NCI-H446 treated with DMSO at 0.1 percent for 48 hours (cell line): ENCODE results near the gene NEDD4L.
"Not testable (repeated sequence)": the region's sequence is repeated elsewhere in the genome, so short reads cannot be mapped to it uniquely, and the experiment has no call there.

Experiments
- DNase-seq: peaks from one replicate; lab custom pipeline; 2025; lab: John Stamatoyannopoulos, UW

NEDD4L gene

GRCh38 chr18:58156516-58156915 lies 112.5 kb downstream of the NEDD4L start:
- DNase-seq = no peak

- DNase-seq = no peak
Observed at GRCh38 chr18:58157237-58157636, 113.2 kb downstream of the NEDD4L start.

- no peak for DNase-seq
Observed at GRCh38 chr18:58158008-58158407, 114.0 kb downstream of the NEDD4L start.

DNA sequence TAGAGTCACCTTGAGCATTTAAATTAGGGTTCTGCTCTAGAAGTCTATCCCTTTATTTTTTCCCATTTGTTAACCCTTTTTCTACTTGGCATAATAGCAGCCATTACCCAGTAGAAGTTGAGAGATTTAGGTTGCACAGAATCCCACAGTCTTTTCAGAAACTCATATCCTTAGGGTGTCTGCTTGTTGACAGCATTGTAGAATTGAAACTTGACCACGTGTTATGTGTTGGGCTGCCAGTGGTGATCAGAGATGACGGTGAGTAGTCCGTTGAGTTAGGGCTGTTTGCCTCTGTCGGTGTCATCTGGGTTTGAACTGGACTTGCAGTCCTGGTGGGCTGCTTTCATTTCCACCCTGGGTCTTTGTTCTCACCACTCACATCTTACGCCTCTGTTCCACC lies 114.4 kb downstream of the NEDD4L start:
- no peak for DNase-seq

GRCh38 chr18:58161659-58162058 lies 117.6 kb downstream of the NEDD4L start:
- DNase-seq = no peak

- DNase-seq = no peak
Observed at GRCh38 chr18:58162127-58162526, 118.1 kb downstream of the NEDD4L start.

- DNase-seq = no peak
Observed at GRCh38 chr18:58163004-58163590, 119.1 kb downstream of the NEDD4L start.

GRCh38 chr18:58166278-58166844 lies 122.3 kb downstream of the NEDD4L start:
- DNase-seq = no peak

DNA sequence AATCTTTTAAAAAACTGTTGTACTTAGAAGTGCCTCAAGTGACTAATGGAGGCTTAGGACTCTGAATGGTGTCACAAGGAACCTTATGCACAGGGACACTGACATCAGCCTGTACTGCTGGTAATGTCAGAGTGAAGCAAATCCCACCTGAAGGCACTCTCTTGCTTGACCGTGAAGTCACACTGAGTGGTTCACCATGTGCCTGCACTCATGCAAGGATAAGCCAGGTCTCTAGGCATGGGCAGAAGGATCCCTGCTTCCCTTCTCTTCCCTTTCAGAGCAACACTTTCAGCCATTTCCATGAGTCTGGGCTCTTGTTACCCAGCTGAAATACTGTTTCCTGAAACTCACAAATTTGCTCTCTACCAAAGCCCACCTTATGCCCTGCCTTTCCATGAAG lies 123.0 kb downstream of the NEDD4L start:
- no peak for DNase-seq

DNA sequence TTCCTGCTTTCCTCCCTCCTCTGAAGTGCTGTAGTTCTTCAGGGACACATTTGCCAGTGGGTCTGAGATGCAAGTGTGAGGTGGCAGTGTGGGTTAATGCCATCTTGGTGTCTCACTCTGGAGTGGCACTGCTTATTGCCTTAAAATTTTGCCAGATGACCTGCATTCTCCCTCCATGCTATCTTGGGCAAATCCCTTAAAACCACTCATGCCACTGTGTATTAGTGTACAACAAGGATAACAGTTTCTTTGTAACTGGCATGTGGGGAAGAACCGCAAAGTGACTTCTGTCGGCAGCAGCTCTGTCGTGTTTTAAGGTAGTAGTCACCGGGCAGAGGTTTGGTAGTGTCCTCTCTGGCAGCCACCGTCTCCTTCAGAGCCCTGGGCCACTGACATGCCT lies 124.2 kb downstream of the NEDD4L start:
- no peak for DNase-seq

- no peak for DNase-seq
Observed at GRCh38 chr18:58168993-58169392, 125.0 kb downstream of the NEDD4L start.

- DNase-seq = no peak
Observed at GRCh38 chr18:58169472-58169871, 125.4 kb downstream of the NEDD4L start.

GRCh38 chr18:58170036-58170435 lies 126.0 kb downstream of the NEDD4L start:
- not testable (repeated sequence) for DNase-seq

DNA sequence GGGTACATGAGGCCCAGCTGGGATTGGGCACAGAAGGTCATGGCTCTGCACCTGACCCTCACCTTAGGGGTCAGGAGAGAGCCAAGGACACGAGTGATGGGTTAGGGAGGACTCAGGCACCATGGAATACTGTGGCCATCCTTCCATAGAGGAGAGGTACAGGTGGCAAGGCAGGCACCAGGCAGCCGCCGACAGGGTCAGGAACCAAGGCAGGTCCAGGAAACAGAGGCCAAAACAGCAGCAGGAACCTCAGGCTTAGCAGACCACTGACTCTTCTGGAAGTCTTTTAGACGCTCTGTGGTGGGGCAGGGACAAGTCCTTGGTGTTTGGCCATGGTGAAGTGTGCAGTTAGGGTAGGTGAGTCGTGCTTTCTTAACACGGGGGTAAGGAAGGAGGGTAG lies 128.0 kb downstream of the NEDD4L start:
- DNase-seq = no peak

- DNase-seq = no peak
Observed at GRCh38 chr18:58174285-58174684, 130.3 kb downstream of the NEDD4L start.

DNA sequence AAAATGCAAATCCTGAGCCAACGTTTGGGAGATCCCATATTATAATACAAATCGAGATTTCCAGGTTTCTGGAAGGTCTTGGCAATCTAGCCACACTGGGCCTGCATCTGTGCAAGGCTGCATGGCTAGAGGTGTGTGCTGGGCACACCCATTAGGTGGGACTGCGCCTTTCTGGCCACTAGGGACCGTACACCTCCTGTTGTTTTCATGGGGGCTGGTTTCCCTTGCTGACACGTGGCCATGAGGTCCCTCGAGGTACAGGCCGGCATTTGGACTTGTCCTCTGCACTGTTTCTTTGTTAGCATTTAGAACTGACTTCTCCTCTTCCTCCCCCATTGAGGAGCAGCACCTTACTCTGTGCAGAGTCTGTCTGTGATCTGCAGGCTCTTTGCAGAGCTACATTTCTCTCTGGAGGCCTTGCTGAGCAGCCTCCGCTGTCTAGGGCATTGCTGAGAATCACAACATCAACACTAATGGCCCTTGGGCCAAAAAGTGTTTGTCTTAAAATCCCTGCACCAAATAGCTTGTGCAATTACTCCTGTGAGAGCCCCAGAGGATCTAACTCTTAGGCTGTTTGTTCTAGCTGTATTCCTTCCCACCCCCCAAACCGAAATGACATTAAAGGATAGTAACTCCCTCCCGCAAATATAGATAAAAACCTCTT lies 131.2 kb downstream of the NEDD4L start:
- no peak for DNase-seq

GRCh38 chr18:58175786-58176176 lies 131.8 kb downstream of the NEDD4L start:
- peak; percentile 47 for DNase-seq

DNA sequence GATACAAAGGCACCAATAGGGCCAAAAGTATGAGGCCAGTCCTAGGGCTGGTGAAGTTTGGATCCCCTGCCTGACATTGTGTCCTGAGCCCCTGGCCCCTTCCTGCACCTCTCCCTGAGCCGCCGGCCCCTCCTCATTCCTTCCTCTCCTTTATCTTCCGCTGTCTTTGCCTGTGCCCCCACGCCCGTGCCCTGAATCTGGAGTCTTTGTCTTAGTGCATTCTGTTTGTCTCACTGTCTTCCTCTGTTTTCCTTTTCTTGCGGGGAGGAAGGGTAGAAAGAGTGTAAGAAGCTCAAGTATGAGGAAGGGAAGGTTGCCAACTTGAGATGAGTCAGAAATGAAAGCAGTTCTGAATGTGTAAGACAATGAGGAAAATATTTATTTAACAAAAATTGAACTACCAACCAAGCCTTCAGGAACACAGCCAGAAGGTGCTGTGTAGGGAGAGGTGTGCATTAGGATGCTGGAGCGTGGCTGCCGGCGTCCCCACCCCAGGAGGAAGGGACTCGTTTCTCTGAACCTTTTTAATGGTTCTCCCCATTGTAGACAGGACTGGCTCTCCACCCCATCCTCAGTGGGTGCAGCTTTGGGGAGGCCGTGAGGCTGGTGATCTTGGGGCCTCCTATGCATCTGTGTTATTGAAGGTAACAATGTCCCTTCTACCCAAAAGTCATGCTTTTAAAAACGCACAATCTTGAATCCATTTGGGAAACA lies 133.1 kb downstream of the NEDD4L start:
- DNase-seq = no peak

- DNase-seq = no peak
Observed at GRCh38 chr18:58177896-58178470, 134.0 kb downstream of the NEDD4L start.

DNA sequence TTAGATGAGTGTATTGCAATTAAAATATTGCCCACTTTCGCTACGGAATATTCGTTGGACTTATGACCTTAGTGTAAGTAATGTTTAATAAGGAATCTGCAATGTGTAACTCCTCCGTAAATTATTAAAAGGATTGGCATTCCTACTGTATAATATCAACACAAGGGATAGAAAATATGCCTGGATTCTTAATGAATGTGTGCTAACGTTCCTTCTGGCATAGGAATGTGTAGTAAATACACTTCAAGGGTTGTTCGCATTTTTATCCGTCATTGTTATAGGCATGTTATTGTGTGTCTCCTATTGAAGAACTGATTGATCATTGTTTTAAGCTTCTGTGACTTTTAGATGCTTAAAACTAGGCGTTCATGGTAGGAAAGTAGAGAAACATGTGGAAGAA lies 134.5 kb downstream of the NEDD4L start:
- DNase-seq = no peak

- no peak for DNase-seq
Observed at GRCh38 chr18:58180172-58180571, 136.1 kb downstream of the NEDD4L start.

- DNase-seq = no peak
Observed at GRCh38 chr18:58180738-58181353, 136.8 kb downstream of the NEDD4L start.
